ENCODE measurements around the gene CXXC1.

CXXC1 gene

DNA sequence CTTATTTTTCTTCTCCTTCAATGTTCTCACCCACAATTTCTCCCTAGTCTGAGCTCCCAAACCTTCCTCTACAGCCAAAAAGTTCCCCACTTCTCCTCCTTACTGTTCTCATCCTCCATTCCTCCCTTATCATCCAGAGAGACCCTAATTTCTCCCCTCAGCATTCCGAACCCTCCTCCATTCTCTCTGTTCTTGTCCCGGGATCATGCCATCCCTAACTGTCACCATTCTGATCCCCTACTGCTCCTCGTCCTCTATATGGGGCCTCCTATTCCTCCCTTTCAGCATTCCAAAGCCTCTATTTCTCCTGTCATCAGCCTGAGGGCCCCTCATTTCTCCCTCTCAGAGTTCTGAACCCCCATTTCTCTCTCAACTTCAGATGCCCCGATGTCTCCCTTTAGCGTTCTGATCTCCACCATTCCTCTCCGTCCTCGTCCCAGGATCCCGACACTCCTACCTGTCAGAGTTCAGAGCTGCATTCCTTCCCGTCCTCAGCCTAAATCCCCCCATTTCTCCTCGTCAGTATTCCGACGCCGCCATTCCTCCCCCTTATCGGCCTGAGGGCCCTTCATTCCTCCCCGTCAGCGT, 6.7 kb downstream of the CXXC1 start:
- DNase-seq (ENCODE audit: extremely low read depth, low read depth) = no peak

DNA sequence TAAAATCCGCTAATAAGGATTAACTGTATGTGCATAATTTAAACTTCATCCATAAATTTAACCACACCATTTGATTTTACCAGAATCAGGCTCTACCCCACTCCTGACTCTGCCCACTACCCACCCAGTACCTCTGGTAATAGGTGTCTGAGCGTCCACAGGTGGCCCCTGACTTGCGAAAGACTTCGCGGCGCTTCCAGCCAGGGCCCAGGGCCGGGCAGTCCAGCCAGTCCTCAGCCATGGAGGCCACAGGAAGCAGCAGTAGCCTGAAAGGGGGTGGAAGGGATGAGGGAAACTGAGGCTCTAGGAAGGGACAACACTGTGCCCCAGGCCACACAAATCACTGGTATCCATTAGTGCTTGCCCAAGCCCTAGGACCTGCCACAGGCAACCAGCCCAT, 7.7 kb downstream of the CXXC1 start:
- no peak for TF ChIP-seq CTCF (IDR thresholded peaks at IDR 0.05; ENCODE audit: low read depth, low read length)
- no peak for DNase-seq (ENCODE audit: extremely low read depth, low read depth)

More for the DNA sequence above, 6.7 kb downstream of the CXXC1 start:
- TF ChIP-seq CTCF (IDR thresholded peaks at IDR 0.05; ENCODE audit: low read depth, low read length) = no peak

DNA sequence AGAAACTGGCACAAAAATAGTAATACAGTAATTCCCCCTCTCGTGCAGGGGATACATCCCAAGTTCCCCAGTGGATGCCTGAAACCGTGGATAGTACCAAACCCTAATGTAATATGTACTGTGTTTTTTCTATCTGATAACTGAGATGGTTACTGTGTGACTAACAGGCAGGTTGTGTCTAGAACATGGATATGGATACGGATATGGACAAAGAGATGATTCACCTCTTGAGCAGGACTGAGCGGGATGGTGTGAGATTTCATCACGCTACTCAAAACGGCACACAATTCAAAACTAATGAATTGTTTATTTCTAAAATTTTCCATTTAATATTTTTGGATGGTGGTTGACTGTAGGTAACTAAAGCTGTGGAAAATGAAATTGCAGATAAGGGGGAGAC, 9.6 kb downstream of the CXXC1 start:
- DNase-seq (ENCODE audit: extremely low read depth, low read depth) = no peak
- no peak for TF ChIP-seq CTCF (IDR thresholded peaks at IDR 0.05; ENCODE audit: low read depth, low read length)

DNA sequence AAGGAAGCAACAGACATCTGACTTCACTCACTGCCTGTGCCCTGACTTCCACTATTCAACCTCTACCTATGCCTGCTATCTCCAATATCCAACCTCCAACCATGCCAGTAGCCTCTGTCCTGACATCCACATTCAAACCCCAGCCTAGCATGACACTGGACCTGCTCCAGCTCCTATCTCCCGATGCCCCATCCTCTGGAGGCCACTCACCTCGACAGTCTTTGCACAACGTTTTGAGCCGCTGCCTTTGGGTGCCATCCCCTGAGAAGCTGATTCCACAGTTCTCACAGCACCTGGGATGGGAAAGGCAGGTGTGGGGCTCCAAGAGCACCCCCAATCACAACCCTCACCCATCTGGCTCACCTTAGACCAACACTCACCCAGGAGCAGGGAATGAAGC, 11.0 kb downstream of the CXXC1 start:
- TF ChIP-seq CTCF (IDR thresholded peaks at IDR 0.05; ENCODE audit: low read depth, low read length) = no peak
- no peak for DNase-seq (ENCODE audit: extremely low read depth, low read depth)

- no peak for DNase-seq (ENCODE audit: extremely low read depth, low read depth)
- no peak for TF ChIP-seq CTCF (IDR thresholded peaks at IDR 0.05; ENCODE audit: low read depth, low read length)
Observed at GRCh38 chr18:50275503-50276036, 11.9 kb downstream of the CXXC1 start.

GRCh38 chr18:50274941-50275340, 12.6 kb downstream of the CXXC1 start:
- DNase-seq (ENCODE audit: extremely low read depth, low read depth) = no peak
- no peak for TF ChIP-seq CTCF (IDR thresholded peaks at IDR 0.05; ENCODE audit: low read depth, low read length)

GRCh38 chr18:50274044-50274442, 13.4 kb downstream of the CXXC1 start:
- no peak for DNase-seq (ENCODE audit: extremely low read depth, low read depth)
- TF ChIP-seq CTCF (IDR thresholded peaks at IDR 0.05; ENCODE audit: low read depth, low read length) = no peak
